Measurements from ENCODE around the gene MRPL52. TPM values are rescaled to one million over a fixed set of nuclear protein-coding genes. Genes with fewer than 3 reads are reported as not detected.

Gene MRPL52
- total RNA-seq (ENCODE audit: low replicate concordance), result 14.2 and 69.9 TPM in 2 replicates

GRCh38 chr14:22829661-22830442, at the start of gene MRPL52:
MRPL52 (plus strand) TSS chr14:22829887; CDS start chr14:22829913, 26 bp downstream.
- peak; percentile 84 for DNase-seq (ENCODE audit: low read depth)

DNA sequence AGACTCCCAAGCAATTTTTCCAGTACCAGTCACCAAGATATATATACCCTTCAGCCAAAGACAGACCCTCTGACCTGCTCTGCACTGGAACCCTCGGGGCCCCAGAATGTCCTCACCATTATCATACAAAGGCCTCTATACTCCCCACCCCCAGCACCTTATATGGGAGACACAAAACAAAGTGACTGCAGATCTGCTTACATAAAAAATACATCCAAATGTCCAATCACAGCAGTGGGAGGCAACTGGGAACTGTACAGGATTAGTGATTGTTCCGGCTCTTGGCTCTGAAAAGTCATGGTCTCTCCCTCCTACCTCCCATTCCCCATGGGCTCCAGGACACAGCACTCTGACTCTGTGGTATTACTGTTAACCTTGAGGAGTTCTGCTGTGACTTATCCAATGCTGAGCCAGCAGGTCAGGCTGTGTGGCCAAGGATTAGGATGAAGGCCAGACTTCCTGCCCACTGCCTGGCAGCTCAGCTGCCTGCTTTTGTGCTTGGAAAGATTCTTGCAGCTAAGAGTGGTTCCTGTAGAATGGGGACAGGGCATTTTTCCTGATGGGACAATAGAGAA, 49.5 kb upstream of the MRPL52 start:
- peak; percentile 24 for DNase-seq (ENCODE audit: low read depth)
- H3K4me3 ChIP-seq (ENCODE audit: low read depth, low read length), result no peak overlapping the region
- TF ChIP-seq, protein P1, sequence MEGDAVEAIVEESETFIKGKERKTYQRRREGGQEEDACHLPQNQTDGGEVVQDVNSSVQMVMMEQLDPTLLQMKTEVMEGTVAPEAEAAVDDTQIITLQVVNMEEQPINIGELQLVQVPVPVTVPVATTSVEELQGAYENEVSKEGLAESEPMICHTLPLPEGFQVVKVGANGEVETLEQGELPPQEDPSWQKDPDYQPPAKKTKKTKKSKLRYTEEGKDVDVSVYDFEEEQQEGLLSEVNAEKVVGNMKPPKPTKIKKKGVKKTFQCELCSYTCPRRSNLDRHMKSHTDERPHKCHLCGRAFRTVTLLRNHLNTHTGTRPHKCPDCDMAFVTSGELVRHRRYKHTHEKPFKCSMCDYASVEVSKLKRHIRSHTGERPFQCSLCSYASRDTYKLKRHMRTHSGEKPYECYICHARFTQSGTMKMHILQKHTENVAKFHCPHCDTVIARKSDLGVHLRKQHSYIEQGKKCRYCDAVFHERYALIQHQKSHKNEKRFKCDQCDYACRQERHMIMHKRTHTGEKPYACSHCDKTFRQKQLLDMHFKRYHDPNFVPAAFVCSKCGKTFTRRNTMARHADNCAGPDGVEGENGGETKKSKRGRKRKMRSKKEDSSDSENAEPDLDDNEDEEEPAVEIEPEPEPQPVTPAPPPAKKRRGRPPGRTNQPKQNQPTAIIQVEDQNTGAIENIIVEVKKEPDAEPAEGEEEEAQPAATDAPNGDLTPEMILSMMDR (IDR thresholded peaks at IDR 0.05; ENCODE audit: insufficient read depth, low read length), result no peak

More at GRCh38 chr14:22829661-22830442, at the start of gene MRPL52:
- TF ChIP-seq, protein P1 (IDR thresholded peaks at IDR 0.05; ENCODE audit: insufficient read depth, low read length), result no peak
- peak within 1 kb of the TSS; percentile 92 for H3K4me3 ChIP-seq (ENCODE audit: low read depth, low read length)

DNA sequence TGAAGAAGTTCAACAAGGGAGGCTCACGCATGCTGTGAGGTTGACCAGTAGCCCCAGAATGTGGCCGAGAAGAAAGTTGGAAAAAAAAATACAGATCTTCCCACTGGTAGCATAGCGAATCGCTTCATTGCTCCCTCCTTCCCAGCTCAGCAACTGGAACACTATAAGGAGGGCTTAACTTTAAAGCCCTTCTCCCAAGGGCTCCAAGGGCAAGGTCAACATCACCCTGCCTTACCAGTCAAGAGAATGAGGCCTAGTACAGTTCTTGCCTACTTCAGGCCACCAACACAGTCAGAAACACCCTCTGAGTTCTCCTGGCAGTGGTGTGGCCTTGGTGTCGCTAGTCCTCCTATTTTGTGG, 48.8 kb upstream of the MRPL52 start:
- DNase-seq (ENCODE audit: low read depth), result no peak
- TF ChIP-seq, protein P1 (IDR thresholded peaks at IDR 0.05; ENCODE audit: insufficient read depth, low read length), result no peak

DNA sequence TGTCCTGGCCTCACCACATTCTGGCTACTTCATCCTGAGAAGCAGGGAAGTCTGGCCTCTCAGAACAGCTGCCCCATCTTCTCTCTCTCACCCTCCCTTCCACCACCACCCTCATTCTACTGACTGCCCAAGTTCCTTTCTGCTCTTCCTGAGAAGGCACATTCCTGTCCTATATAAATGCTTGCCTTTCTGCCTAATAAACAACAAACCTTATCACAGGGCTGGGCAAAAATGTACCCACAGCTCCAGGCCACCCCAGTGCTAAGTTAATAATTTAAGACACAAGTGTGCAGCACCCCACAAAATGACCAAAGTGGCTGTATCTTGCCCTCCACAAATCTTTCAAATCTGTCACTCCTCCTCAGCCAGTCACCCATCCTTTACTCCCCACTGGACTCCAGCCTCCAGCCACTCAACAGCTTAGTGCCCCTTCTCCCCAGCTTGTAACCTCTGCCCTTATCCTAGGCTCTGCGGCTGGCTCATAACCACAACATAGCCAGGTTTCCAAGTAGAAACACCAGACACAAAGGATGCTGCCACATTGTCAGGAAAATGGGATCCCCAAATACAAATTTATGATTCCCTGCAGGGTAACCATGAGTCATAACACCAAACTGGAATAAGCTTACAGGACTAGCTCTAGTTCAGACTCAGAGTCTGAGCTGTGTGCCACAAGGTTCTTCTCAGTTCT, 48.2 kb upstream of the MRPL52 start:
- TF ChIP-seq, protein P1 (IDR thresholded peaks at IDR 0.05; ENCODE audit: insufficient read depth, low read length), result no peak
- peak; percentile 25 for DNase-seq (ENCODE audit: low read depth)
- H3K4me3 ChIP-seq (ENCODE audit: low read depth, low read length), result no peak overlapping the region

More for the DNA sequence above, 48.8 kb upstream of the MRPL52 start:
- no peak overlapping the region for H3K4me3 ChIP-seq (ENCODE audit: low read depth, low read length)

GRCh38 chr14:22786685-22787084, 43.0 kb upstream of the MRPL52 start:
- TF ChIP-seq, protein P1 (IDR thresholded peaks at IDR 0.05; ENCODE audit: insufficient read depth, low read length), result no peak
- no peak overlapping the region for H3K4me3 ChIP-seq (ENCODE audit: low read depth, low read length)
- no peak for DNase-seq (ENCODE audit: low read depth)

DNA sequence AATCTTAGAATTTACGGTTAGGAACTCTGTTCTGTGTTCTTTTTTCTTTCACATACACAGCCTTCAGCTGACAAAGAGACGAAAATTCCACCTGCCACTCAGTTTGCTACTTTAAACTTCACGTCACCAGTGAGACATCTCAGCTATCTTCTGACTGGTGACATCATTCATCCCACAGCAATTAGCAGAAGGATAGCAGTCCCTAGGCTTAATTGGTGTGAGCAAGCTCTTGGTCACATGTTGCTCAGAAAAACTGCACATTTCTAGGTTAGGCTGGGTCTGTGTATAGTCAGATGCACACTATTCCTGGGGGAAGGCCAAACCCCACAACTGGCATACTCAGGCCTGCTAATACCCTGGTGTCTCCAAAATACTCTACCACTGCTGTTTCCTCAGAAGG, 38.4 kb upstream of the MRPL52 start:
- TF ChIP-seq, protein P1 (IDR thresholded peaks at IDR 0.05; ENCODE audit: insufficient read depth, low read length), result no peak
- peak; percentile 64 for DNase-seq (ENCODE audit: low read depth)
- no peak overlapping the region for H3K4me3 ChIP-seq (ENCODE audit: low read depth, low read length)
